ENCODE data around the gene PTPRM.

Gene PTPRM

GRCh38 chr18:7624697-7625096 lies 57.6 kb downstream of the PTPRM start:
- TF ChIP-seq, protein P1, sequence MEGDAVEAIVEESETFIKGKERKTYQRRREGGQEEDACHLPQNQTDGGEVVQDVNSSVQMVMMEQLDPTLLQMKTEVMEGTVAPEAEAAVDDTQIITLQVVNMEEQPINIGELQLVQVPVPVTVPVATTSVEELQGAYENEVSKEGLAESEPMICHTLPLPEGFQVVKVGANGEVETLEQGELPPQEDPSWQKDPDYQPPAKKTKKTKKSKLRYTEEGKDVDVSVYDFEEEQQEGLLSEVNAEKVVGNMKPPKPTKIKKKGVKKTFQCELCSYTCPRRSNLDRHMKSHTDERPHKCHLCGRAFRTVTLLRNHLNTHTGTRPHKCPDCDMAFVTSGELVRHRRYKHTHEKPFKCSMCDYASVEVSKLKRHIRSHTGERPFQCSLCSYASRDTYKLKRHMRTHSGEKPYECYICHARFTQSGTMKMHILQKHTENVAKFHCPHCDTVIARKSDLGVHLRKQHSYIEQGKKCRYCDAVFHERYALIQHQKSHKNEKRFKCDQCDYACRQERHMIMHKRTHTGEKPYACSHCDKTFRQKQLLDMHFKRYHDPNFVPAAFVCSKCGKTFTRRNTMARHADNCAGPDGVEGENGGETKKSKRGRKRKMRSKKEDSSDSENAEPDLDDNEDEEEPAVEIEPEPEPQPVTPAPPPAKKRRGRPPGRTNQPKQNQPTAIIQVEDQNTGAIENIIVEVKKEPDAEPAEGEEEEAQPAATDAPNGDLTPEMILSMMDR (conservative IDR thresholded peaks at IDR 0.05; ENCODE audit: low read depth, low read length): no peak
- DNase-seq (ENCODE audit: low read depth): no peak
- H3K4me3 ChIP-seq (ENCODE audit: low read length): no peak overlapping the region

GRCh38 chr18:7626175-7626921 lies 59.2 kb downstream of the PTPRM start:
- TF ChIP-seq, protein P1 (conservative IDR thresholded peaks at IDR 0.05; ENCODE audit: low read depth, low read length): no peak
- no peak overlapping the region for H3K4me3 ChIP-seq (ENCODE audit: low read length)
- no peak for DNase-seq (ENCODE audit: low read depth)

- DNase-seq (ENCODE audit: low read depth): no peak
- no peak overlapping the region for H3K4me3 ChIP-seq (ENCODE audit: low read length)
Measured at GRCh38 chr18:7626922-7627440, 59.9 kb downstream of the PTPRM start.

DNA sequence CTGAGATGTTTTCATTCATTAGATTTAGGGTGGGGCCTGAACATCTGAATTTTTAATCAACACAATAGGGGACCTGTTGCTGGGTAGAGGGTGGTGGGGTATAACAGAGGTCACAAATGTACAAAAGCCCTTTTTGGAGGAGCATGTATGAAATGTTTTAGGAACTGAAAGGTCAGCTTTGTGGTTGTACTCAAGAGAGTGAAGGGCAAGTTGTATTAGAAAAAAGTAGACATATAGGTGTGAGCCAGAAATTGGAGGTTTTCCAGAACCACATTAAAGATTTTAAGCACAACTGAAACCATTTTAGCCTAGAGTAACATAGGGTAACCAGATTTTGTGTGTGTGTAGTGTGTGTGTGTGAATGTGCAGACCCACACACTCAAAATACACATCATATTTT lies 62.3 kb downstream of the PTPRM start:
- TF ChIP-seq, protein P1 (conservative IDR thresholded peaks at IDR 0.05; ENCODE audit: low read depth, low read length): no peak
- no peak for DNase-seq (ENCODE audit: low read depth)
- H3K4me3 ChIP-seq (ENCODE audit: low read length): no peak overlapping the region

More at GRCh38 chr18:7626922-7627440, 59.9 kb downstream of the PTPRM start:
- TF ChIP-seq, protein P1 (conservative IDR thresholded peaks at IDR 0.05; ENCODE audit: low read depth, low read length): peak; percentile 45

DNA sequence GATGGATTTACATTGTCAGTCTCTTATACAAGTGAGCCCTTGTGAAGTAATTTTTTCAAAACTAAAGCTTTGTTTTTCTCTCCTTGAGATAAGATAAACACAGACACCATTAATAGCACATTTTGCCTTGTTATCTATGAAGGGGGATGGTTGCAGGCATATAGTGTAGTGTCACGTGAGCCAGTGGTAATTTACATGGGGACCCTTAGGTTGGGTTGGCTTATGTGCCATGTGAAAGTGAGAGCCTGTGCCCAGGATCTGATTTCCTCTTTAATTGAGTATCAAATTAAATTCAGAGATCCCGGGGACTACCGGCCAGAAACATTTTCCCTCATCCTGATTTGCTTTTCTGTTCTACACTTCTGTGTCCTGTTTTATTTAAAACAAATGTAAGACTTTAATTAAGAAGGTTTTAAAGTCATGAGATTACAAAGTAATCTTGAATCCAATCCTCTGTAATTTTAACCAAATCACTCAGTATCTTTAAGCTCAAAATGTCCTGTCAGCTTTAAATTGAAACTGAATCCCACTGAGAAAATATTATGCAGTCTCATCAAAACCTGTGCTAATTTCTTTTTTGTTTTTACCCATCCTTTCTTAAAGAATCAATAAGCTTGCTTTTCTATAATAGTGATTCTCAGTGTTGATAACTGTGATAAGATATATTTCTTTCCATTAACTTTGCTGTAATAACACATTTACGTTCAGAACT lies 63.8 kb downstream of the PTPRM start:
- H3K4me3 ChIP-seq (ENCODE audit: low read length): no peak overlapping the region
- TF ChIP-seq, protein P1 (conservative IDR thresholded peaks at IDR 0.05; ENCODE audit: low read depth, low read length): no peak
- no peak for DNase-seq (ENCODE audit: low read depth)

GRCh38 chr18:7632152-7633098 lies 65.3 kb downstream of the PTPRM start:
- no peak for DNase-seq (ENCODE audit: low read depth)
- H3K4me3 ChIP-seq (ENCODE audit: low read length): no peak overlapping the region
- TF ChIP-seq, protein P1 (conservative IDR thresholded peaks at IDR 0.05; ENCODE audit: low read depth, low read length): no peak
